DMS53 treated with DMSO at 0.1 percent for 48 hours (cell line): Measurements from ENCODE around the gene APOM.

Experiments used
- DNase-seq: peaks from one replicate; lab custom pipeline; 2025; ENCODE audit not compliant: unreplicated experiment; lab: John Stamatoyannopoulos, UW

The APOM gene

DNA sequence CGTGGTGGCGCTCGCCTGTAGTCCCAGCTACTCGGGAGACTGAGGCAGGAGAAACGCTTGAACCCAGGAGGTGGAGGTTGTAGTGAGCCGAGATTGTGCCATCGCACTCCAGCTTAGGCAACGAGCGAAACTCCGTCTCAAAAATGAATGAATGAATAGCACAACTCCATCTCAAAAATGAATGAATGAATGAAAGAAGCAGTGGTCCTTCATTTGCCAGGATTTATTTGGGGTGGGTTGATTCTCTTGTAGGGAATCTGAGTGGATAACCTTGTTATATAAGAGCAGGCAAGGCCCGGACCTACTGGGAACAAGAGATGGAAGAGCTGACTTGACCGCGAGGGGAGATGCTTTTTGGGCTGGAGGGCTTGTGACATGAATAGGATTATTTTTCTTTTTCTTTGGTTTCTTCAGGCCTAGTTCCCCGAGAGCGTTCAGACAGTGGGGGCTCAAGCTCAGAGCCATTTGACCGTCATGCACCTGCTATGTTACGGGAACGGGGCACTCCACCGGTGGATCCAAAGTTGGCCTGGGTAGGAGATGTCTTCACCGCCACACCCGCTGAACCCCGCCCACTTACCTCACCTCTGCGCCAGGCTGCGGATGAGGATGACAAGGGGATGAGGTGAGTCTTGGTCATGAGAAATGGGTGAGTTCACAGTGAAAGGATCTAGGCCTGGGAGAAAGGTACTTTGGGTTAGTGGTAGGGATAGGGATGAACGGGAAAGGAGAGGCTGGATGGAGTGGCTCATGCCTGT is 25.3 kb upstream of the APOM start:
- DNase-seq: no peak

DNA sequence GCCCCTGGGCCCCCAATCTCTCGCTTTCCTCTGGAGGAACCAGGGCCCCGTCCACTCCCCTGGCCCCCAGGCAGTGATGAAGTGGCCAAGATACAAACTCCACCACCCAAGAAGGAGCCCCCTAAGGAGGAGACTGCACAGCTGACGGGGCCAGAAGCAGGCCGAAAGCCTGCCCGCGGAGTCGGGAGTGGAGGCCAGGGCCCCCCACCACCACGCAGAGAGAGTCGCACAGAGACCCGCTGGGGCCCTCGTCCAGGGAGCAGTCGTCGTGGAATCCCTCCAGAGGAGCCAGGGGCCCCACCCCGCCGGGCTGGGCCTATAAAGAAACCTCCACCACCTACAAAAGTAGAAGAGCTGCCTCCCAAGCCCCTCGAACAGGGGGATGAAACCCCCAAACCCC is 24.5 kb upstream of the APOM start:
- no peak for DNase-seq

DNA sequence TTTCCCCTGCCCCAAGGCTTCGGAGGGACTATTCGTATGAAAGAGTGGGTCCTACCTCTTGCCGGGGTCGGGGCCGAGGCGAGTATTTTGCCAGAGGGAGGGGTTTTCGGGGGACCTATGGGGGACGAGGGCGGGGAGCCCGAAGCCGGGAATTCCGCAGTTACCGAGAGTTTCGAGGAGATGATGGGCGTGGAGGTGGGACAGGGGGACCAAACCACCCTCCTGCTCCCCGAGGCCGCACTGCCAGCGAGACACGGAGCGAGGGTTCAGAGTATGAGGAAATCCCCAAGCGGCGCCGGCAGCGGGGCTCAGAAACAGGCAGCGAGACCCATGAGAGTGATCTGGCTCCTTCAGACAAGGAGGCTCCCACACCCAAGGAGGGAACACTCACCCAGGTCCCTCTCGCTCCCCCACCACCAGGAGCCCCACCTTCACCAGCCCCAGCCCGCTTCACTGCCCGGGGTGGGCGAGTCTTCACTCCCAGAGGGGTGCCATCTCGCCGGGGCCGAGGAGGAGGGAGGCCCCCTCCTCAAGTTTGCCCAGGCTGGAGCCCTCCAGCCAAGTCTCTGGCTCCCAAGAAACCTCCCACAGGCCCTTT is 23.9 kb upstream of the APOM start:
- no peak for DNase-seq

DNA sequence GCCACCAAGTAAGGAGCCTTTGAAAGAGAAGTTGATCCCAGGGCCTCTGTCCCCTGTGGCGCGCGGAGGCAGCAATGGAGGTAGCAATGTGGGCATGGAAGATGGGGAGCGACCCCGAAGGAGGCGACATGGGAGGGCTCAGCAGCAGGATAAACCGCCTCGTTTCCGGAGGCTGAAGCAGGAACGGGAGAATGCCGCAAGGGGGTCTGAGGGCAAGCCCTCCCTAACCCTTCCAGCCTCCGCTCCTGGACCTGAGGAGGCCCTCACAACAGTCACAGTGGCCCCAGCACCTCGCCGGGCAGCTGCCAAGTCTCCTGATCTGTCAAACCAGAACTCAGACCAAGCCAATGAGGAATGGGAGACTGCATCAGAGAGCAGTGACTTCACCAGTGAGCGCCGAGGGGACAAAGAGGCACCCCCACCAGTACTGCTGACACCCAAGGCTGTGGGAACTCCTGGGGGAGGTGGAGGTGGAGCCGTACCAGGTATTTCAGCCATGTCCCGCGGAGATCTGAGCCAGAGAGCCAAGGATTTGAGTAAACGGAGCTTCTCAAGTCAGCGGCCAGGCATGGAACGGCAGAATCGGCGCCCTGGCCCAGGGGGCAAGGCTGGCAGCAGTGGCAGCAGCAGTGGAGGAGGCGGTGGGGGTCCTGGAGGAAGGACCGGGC is 23.3 kb upstream of the APOM start:
- DNase-seq: no peak

- no peak for DNase-seq
Observed at GRCh38 chr6:31633447-31633846, 22.2 kb upstream of the APOM start.

GRCh38 chr6:31634131-31634530 is 21.6 kb upstream of the APOM start:
- no peak for DNase-seq

DNA sequence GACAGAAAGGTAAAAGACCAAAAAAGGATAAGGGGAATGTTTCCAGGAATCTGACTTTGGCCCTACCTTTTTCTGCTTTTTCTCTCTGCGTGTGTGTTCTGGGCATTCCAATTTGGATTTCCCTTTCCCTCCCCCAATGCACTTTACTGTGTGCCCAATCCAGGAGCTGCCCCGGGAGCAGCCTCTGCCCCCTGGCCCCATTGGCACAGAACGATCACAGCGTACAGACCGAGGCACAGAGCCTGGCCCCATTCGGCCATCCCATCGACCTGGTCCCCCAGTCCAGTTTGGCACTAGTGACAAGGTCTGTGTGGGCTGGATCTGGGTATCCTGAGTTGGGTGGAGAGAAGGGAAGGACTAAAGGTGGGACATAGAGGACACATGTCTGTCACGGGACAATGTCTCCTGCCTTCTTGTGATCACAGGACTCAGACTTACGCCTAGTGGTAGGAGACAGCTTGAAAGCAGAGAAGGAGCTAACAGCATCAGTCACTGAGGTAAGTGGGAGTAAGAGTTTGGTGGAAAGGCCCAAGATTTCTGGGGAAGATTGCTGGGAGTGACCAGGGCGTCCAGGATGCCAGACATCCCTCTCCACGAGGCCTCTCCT is 20.6 kb upstream of the APOM start:
- DNase-seq: no peak

DNA sequence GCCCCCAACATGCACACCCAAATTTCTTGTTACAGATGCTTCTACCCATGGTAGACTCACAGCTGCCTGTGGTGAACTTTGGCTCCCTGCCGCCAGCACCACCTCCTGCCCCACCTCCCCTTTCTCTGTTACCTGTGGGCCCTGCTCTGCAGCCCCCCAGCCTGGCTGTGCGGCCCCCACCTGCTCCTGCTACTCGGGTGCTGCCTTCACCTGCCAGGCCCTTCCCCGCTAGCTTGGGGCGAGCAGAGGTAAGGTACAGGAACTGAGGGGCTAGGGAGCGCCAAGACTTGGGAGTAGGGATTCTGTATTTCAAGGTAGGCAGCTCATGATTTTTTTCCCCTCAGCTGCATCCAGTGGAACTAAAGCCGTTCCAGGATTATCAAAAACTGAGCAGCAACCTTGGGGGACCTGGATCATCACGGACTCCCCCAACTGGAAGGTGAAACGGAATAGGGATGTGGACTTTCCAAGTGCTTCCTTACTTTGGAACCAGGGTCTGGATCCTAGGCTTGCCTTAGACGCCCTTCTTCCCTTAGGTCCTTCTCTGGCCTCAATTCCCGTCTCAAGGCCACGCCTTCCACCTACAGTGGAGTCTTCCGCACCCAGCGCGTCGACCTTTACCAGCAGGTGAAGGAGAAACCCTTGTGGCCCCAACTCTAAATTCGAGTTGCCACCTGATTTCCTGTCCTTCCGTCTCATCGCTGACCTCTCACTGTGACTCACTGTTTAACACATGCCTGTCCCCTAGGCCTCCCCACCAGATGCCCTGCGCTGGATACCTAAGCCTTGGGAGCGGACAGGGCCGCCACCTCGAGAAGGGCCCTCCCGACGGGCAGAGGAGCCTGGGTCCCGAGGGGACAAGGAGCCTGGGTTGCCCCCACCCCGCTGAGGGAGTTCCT is 18.7 kb upstream of the APOM start:
- DNase-seq: no peak

- no peak for DNase-seq
Observed at GRCh38 chr6:31639043-31639442, 16.7 kb upstream of the APOM start.

DNA sequence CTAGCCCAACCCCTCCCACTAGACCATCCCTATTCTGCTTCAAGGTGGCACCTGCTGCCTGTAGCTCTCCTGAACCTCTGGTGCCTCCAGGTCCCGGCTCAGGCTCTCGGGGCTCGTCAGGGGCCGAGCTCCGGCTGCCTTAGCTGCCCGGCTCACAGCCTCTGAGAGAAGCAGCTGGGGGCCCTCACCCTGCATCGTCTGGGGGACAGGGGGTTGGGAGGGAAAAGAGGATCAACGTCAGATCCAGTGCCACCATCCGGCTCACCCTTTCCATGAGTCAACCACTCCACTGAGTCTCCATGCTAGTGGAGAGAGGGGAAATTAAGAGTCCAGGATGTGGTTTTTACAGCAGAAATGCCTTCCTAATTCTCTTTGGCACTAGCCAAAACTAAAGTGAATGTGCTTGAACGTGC is 16.2 kb upstream of the APOM start:
- no peak for DNase-seq

- no peak for DNase-seq
Observed at GRCh38 chr6:31640612-31641011, 15.1 kb upstream of the APOM start.

DNA sequence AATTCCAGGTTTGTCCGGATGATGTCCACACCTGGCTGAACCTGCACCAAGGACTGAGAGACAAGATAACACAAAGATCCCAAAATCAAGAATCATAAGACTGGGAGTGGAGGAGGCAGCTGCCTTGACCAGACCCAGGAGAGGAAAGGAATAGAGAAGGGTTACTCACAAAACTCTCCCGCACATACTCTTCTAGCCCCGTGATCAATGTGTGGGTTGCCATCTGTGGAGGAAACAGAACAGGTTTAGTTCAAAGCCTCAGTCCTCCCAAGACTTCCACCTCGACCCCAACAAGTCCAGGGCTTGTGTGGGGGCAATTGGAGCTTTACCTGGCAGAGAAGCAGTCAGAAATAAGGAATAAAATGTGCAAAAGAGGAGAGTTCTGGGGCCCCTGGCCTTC is 14.3 kb upstream of the APOM start:
- DNase-seq: no peak

- DNase-seq: no peak
Observed at GRCh38 chr6:31642798-31643570, 12.7 kb upstream of the APOM start.

DNA sequence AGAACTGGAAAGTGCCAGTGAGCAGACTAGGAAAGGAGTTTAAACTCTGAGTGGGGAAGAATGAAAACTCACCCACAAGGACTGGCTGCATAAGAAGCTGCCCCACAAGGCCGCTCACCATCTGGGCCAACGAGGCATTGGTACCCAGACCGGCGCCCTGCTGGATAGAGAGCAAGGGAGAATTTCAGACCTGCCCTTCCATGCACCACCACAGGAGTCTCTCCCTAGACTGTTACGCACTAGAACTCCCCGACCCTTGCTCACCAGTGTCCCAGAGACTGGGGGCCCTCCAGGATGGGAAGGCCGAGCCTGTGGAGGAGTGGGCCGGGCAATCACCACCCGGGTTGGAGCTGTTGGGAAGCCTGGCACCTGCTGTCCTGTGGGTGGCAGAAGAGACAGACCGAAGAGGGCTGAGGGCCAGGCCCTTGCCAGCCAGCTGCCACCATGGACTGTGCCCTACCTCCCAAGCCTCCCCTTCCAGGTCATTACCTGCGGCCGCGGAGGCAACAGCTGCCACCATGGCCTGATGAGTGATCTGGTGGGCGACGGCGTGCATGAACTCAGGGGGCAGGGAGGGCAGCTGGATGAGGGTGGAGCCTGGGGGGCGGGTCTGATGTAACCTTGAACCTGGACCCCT is 11.8 kb upstream of the APOM start:
- DNase-seq: no peak

DNA sequence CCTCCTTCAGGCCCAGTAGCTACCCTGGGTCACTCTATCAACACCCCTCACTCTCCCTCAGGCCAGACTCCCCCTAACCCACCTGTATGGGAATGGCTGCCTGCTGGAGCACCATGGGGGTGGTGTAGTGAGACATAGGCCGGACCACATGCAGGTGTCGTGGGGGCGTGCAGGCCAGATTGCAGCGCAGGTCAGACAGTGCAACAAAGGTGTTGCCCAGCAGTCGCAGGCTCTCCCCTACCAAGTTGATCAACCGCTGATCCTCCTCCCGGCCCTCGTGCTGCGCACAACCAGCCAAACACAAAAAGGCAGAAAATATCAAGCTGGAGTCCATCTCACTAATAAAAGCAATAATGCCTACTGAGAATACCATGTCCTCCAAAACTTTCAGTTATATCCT is 10.4 kb upstream of the APOM start:
- no peak for DNase-seq

DNA sequence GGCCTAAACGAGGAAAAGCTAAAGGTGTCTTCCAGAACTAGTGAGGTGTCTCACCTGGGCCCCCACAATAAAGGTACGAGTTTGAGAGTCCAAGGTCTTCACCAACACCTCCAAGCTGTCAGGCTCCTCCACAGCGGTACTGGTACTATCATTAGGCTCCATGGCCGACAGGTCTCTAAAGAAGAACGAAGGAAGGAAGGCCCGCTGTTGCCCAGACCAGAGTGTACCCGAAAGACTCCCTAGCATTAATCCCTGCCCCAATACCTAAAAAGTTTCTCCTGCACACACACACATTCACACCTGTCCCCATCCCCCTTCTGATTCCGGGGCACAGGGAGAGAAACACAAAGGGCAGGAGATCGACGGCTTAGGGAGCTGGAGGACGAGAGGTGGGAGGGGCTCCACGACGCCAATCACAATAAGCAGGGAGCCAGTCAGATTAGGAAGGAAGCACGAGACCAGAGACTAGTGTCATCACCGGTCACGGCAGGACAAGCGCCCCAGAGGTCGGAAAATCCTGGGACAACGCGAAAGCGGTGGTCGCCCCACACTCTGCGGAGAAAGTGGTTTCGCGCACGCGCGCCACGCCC is 4.0 kb upstream of the APOM start:
- DNase-seq: peak; percentile 79

DNA sequence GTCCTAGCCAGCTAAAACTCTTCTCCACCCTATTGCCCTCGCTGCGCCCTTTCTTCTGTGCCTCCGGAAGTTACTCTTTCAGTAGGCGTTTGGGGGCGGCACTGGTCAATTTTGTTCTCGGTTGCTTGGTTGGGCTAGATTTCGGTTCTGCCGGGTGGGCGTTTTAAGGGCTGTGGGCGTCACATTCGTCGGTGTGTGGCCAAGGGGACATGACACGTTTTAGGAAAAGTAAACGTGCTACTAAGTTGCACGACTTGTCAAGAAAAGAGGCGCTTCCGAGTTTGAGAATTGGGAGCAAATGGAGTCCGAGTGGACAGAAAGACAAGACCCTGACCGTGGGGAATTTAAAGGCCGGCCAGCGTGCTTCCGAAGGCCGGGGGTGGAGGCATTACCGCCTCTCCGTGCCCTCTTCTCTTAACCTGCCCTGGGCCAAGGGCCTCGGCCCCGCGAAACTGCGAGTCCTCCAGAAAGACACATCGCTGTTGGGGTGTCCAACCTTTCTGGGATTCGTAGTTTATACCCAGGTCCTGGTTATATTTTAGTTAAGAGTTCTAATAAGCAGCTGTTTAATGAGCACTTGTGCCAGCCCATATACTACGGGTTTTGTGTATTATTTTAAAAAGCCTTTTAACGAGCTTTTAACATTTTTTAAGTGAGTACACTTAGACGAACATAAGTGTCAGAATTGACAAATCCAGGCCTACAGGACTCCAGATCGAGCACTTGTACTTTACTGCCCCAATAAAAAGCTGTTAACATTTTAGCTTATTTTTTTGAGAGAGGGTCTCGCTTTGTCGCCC is 2.6 kb upstream of the APOM start:
- DNase-seq: no peak

GRCh38 chr6:31654574-31655348 is 933 bp upstream of the APOM start:
- DNase-seq: no peak
